Measurements from ENCODE around the gene FAM135A. TPM values are rescaled to one million over a fixed set of nuclear protein-coding genes. Genes with fewer than 3 reads are reported as not detected.

The FAM135A gene
- total and polyA plus RNA-seq, 2 of the 8 experiments (the other 6 are each of a cell fraction or from before 2014, with no cell fraction given): 17.4 to 35.7 TPM

DNA sequence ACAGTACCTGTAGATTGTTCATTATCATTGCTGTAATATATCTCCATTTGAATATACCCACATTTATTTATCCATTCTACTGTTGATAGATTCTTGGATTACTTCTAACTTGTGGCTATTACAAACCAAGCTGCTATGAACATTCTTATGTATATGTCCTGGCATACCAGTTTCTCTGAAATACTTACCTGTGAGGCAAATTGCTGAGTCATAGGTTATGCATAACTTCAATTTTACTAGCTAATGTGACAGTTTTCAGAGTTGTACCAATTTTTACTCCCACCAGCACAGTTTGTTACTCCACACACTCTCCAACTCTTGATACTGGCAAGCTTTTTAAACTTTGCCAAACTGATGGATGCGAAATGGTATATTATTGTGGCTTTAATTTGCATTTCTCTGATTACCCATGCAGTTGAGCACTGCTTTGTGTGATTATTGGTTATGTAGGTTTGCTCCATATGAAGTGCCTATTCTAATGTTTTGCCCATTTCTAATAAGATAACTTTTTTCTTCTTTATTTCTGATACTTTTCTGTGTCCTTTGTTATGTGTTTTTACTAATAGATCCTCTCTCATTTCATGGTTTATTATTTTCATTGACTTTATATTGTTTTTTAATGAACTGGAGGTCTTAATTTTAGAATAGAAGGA, 90.6 kb downstream of the FAM135A start (continued):
- TF ChIP-seq, protein P1, sequence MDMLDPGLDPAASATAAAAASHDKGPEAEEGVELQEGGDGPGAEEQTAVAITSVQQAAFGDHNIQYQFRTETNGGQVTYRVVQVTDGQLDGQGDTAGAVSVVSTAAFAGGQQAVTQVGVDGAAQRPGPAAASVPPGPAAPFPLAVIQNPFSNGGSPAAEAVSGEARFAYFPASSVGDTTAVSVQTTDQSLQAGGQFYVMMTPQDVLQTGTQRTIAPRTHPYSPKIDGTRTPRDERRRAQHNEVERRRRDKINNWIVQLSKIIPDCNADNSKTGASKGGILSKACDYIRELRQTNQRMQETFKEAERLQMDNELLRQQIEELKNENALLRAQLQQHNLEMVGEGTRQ (IDR thresholded peaks at IDR 0.05; ENCODE audit: low read length): no peak

All from H1 (cell line).